T-helper 17 cell (primary cell): Measurements from ENCODE around the gene PTPN22. TPM values are rescaled to one million over a fixed set of nuclear protein-coding genes. Genes with fewer than 3 reads are reported as not detected.

Source experiments
- ATAC-seq: fragments of 150-1000 bp; cut with Tn5 transposase; 2 replicates; pipeline ENCODE4 v1.10.0; 2021; ENCODE audit warnings: mild to moderate bottlenecking, moderate library complexity
- DNase-seq, 3 donors: peaks; one replicate each; pipeline versions ENCODE4 v3.0.0 to v3.0.0-alpha.2; 2020 to 2021
- H3K9me3 ChIP-seq: one replicate; pipeline ENCODE4 v1.7.0; 2013; ENCODE audit warnings: low read length, mild to moderate bottlenecking; ENCODE audit not compliant: control insufficient read depth, poor library complexity, severe bottlenecking
- H3K27ac Mint-ChIP-seq: one replicate; pipeline ENCODE4 v1.8.0; 2022; ENCODE audit warnings: mild to moderate bottlenecking, moderate library complexity, mixed read lengths
- H3K27me3 Mint-ChIP-seq: one replicate; pipeline ENCODE4 v1.8.0; 2022; ENCODE audit warnings: mixed read lengths
- H3K36me3 Mint-ChIP-seq: one replicate; pipeline ENCODE4 v1.8.0; 2022; ENCODE audit warnings: low read depth, mixed read lengths
- H3K4me1 Mint-ChIP-seq: one replicate; pipeline ENCODE4 v1.8.0; 2022; ENCODE audit warnings: mild to moderate bottlenecking, mixed read lengths
- H3K4me3 Mint-ChIP-seq: one replicate; pipeline ENCODE4 v1.8.0; 2022; ENCODE audit warnings: mild to moderate bottlenecking, moderate library complexity, mixed read lengths
- total RNA-seq, 4 donors: library from RNA in 2 of 4; stranded (reverse) in 2 of 4; gene quantifications; one replicate each; pipeline ENCODE4 v1.2.3 and lab custom pipeline; 2022 to 2026

The PTPN22 gene
- total RNA-seq, 2 donors from 2014 or later, result 40.8 to 42.6 TPM

GRCh38 chr1:113874012-113874879 lies 2.7 kb upstream of the PTPN22 start:
- no peak overlapping the region for H3K4me3 Mint-ChIP-seq
- H3K27me3 Mint-ChIP-seq, result no peaks in the 10 kb centered on the region
- peaks cover 52% of the 10 kb centered on the region for H3K4me1 Mint-ChIP-seq
- peak overlapping the region; percentile 82 for H3K27ac Mint-ChIP-seq
- no peaks in the 10 kb centered on the region for H3K9me3 ChIP-seq
- DNase-seq (no peak), ATAC-seq (no peak)
- peaks cover 3% of the 10 kb centered on the region for H3K36me3 Mint-ChIP-seq

- no peak for DNase-seq
- Mint-ChIP-seq H3K27me3 (no peaks in the 10 kb centered on the region), H3K27ac (peak overlapping the region; percentile 82), H3K4me3 (peak overlapping the region; percentile 91), H3K4me1 (peaks cover 50% of the 10 kb centered on the region), H3K36me3 (peaks cover 3% of the 10 kb centered on the region)
- no peaks in the 10 kb centered on the region for H3K9me3 ChIP-seq
- peak; percentile 21 for ATAC-seq
These were observed 865 bp upstream of the PTPN22 start for GRCh38 chr1:113872219-113872935.

GRCh38 chr1:113870778-113871177 lies 734 bp downstream of the PTPN22 start:
- Mint-ChIP-seq H3K36me3 (no peaks in the 10 kb centered on the region), H3K4me1 (peaks cover 47% of the 10 kb centered on the region), H3K27ac (peak overlapping the region; percentile 82), H3K27me3 (no peaks in the 10 kb centered on the region), H3K4me3 (peak overlapping the region; percentile 91)
- no peaks in the 10 kb centered on the region for H3K9me3 ChIP-seq
- no peak for DNase-seq
- no peak for ATAC-seq

- peaks cover 31% of the 10 kb centered on the region for H3K4me1 Mint-ChIP-seq
- DNase-seq (no peak), ATAC-seq (no peak)
- H3K27me3 Mint-ChIP-seq, result no peaks in the 10 kb centered on the region
- peak overlapping the region; percentile 33 for H3K4me3 Mint-ChIP-seq
- peak overlapping the region; percentile 82 for H3K27ac Mint-ChIP-seq
- H3K36me3 Mint-ChIP-seq, result no peaks in the 10 kb centered on the region
- no peaks in the 10 kb centered on the region for H3K9me3 ChIP-seq
These were observed 3.0 kb downstream of the PTPN22 start for GRCh38 chr1:113868387-113869083.

GRCh38 chr1:113861641-113862040 lies 9.9 kb downstream of the PTPN22 start:
- Mint-ChIP-seq H3K27ac (peak overlapping the region; percentile 85), H3K4me1 (peaks cover 20% of the 10 kb centered on the region), H3K4me3 (no peak overlapping the region), H3K36me3 (peaks cover 4% of the 10 kb centered on the region), H3K27me3 (no peaks in the 10 kb centered on the region)
- no peaks in the 10 kb centered on the region for H3K9me3 ChIP-seq
- ATAC-seq, result no peak
- no peak for DNase-seq

- DNase-seq (no peak), ATAC-seq (no peak)
- H3K4me1 Mint-ChIP-seq, result peaks cover 20% of the 10 kb centered on the region
- peak overlapping the region; percentile 85 for H3K27ac Mint-ChIP-seq
- no peak overlapping the region for H3K4me3 Mint-ChIP-seq
- H3K9me3 ChIP-seq, result no peaks in the 10 kb centered on the region
- H3K27me3 Mint-ChIP-seq, result no peaks in the 10 kb centered on the region
- peaks cover 4% of the 10 kb centered on the region for H3K36me3 Mint-ChIP-seq
These were observed 10.6 kb downstream of the PTPN22 start for GRCh38 chr1:113860891-113861290.

- Mint-ChIP-seq H3K27me3 (no peaks in the 10 kb centered on the region), H3K36me3 (peaks cover 4% of the 10 kb centered on the region), H3K4me3 (no peak overlapping the region), H3K27ac (peak overlapping the region; percentile 85), H3K4me1 (peaks cover 20% of the 10 kb centered on the region)
- DNase-seq, result no peak
- no peaks in the 10 kb centered on the region for H3K9me3 ChIP-seq
- peak; percentile 50 for ATAC-seq
These were observed 11.9 kb downstream of the PTPN22 start for GRCh38 chr1:113859478-113860175.

- no peak for DNase-seq
- Mint-ChIP-seq H3K4me3 (peak overlapping the region; percentile 31), H3K27ac (peak overlapping the region; percentile 85), H3K27me3 (no peaks in the 10 kb centered on the region), H3K4me1 (peaks cover 20% of the 10 kb centered on the region), H3K36me3 (peaks cover 8% of the 10 kb centered on the region)
- no peaks in the 10 kb centered on the region for H3K9me3 ChIP-seq
- ATAC-seq, result no peak
These were observed 12.5 kb downstream of the PTPN22 start for GRCh38 chr1:113858982-113859381.

- peak overlapping the region; percentile 31 for H3K4me3 Mint-ChIP-seq
- peaks cover 8% of the 10 kb centered on the region for H3K36me3 Mint-ChIP-seq
- peak; percentile 42 for ATAC-seq
- H3K27me3 Mint-ChIP-seq, result no peaks in the 10 kb centered on the region
- peaks cover 20% of the 10 kb centered on the region for H3K4me1 Mint-ChIP-seq
- DNase-seq, result no peak
- H3K9me3 ChIP-seq, result no peaks in the 10 kb centered on the region
- peak overlapping the region; percentile 85 for H3K27ac Mint-ChIP-seq
These were observed 13.1 kb downstream of the PTPN22 start for GRCh38 chr1:113858418-113858817.

- H3K27me3 Mint-ChIP-seq, result no peaks in the 10 kb centered on the region
- no peak overlapping the region for H3K4me3 Mint-ChIP-seq
- peaks cover 19% of the 10 kb centered on the region for H3K4me1 Mint-ChIP-seq
- ATAC-seq (no peak), DNase-seq (no peak)
- no peaks in the 10 kb centered on the region for H3K9me3 ChIP-seq
- H3K27ac Mint-ChIP-seq, result peak overlapping the region; percentile 83
- H3K36me3 Mint-ChIP-seq, result peaks cover 8% of the 10 kb centered on the region
These were observed 13.7 kb downstream of the PTPN22 start for GRCh38 chr1:113857776-113858175.

GRCh38 chr1:113856401-113856790 lies 15.1 kb downstream of the PTPN22 start:
- H3K9me3 ChIP-seq, result no peaks in the 10 kb centered on the region
- Mint-ChIP-seq H3K27me3 (no peaks in the 10 kb centered on the region), H3K36me3 (peaks cover 8% of the 10 kb centered on the region), H3K27ac (peak overlapping the region; percentile 83), H3K4me3 (no peak overlapping the region), H3K4me1 (peaks cover 10% of the 10 kb centered on the region)
- DNase-seq (no peak), ATAC-seq (no peak)

- no peak for ATAC-seq
- H3K36me3 Mint-ChIP-seq, result peaks cover 7% of the 10 kb centered on the region
- peaks cover 8% of the 10 kb centered on the region for H3K4me1 Mint-ChIP-seq
- DNase-seq, result no peak
- H3K27me3 Mint-ChIP-seq, result no peaks in the 10 kb centered on the region
- H3K27ac Mint-ChIP-seq, result peak overlapping the region; percentile 6
- H3K4me3 Mint-ChIP-seq, result no peak overlapping the region
- no peaks in the 10 kb centered on the region for H3K9me3 ChIP-seq
These were observed 15.7 kb downstream of the PTPN22 start for GRCh38 chr1:113855630-113856400.
